GM19023 (cell line): ENCODE results near the gene ZBTB7C.

Experiments used
- ATAC-seq: cut with Tn5 transposase; IDR thresholded peaks from one replicate; pipeline ENCODE4 v1.9.1; 2021; ENCODE audit warnings: mild to moderate bottlenecking, moderate library complexity; ENCODE audit not compliant: unreplicated experiment

The ZBTB7C gene

GRCh38 chr18:48219810-48220499 lies 189.2 kb downstream of the ZBTB7C start:
- ATAC-seq: no peak

GRCh38 chr18:48219037-48219809 lies 190.0 kb downstream of the ZBTB7C start:
- ATAC-seq: no peak

- no peak for ATAC-seq
These were observed 190.7 kb downstream of the ZBTB7C start for GRCh38 chr18:48218285-48219022.

GRCh38 chr18:48217258-48218250 lies 191.6 kb downstream of the ZBTB7C start:
- ATAC-seq: no peak

- no peak for ATAC-seq
These were observed 192.4 kb downstream of the ZBTB7C start for GRCh38 chr18:48216639-48217257.

GRCh38 chr18:48215876-48216638 lies 193.1 kb downstream of the ZBTB7C start:
- no peak for ATAC-seq

GRCh38 chr18:48213791-48214190 lies 195.4 kb downstream of the ZBTB7C start:
- no peak for ATAC-seq

GRCh38 chr18:48208432-48209140 lies 200.6 kb downstream of the ZBTB7C start:
- ATAC-seq: no peak

- ATAC-seq: no peak
These were observed 201.4 kb downstream of the ZBTB7C start for GRCh38 chr18:48207733-48208132.

GRCh38 chr18:48206887-48207286 lies 202.3 kb downstream of the ZBTB7C start:
- no peak for ATAC-seq

GRCh38 chr18:48203961-48204666 lies 205.1 kb downstream of the ZBTB7C start:
- ATAC-seq: no peak

GRCh38 chr18:48203288-48203945 lies 205.8 kb downstream of the ZBTB7C start:
- no peak for ATAC-seq

GRCh38 chr18:48202350-48203260 lies 206.6 kb downstream of the ZBTB7C start:
- no peak for ATAC-seq

GRCh38 chr18:48202006-48202348 lies 207.2 kb downstream of the ZBTB7C start:
- ATAC-seq: no peak

- ATAC-seq: no peak
These were observed 207.7 kb downstream of the ZBTB7C start for GRCh38 chr18:48201337-48202005.
